Retinal pigment epithelial cell (primary cell): Measurements from ENCODE around the gene BUB3.
A peak's percentile ranks its signal among the peaks of the same experiment; 100 is the strongest.

Experiments
- DNase-seq: peaks from one replicate; pipeline ENCODE4 v3.0.0-alpha.2; 2010; ENCODE audit warnings: low read depth
- H3K4me3 ChIP-seq: 2 replicates; pipeline ENCODE4 v1.5.1; 2011; ENCODE audit warnings: mild to moderate bottlenecking, low read length, control low read depth, moderate library complexity
- CTCF ChIP-seq: conservative IDR thresholded peaks from 2 replicates; pipeline ENCODE4 v1.5.1; 2011; ENCODE audit warnings: low read depth, low read length, control low read depth, inconsistent platforms

Gene BUB3

GRCh38 chr10:123142701-123143161 is 11.5 kb upstream of the BUB3 start:
- H3K4me3 ChIP-seq: no peak overlapping the region
- no peak for DNase-seq
- TF ChIP-seq CTCF: no peak

GRCh38 chr10:123143162-123143824 is 10.9 kb upstream of the BUB3 start:
- TF ChIP-seq CTCF: no peak
- no peak for DNase-seq
- no peak overlapping the region for H3K4me3 ChIP-seq

DNA sequence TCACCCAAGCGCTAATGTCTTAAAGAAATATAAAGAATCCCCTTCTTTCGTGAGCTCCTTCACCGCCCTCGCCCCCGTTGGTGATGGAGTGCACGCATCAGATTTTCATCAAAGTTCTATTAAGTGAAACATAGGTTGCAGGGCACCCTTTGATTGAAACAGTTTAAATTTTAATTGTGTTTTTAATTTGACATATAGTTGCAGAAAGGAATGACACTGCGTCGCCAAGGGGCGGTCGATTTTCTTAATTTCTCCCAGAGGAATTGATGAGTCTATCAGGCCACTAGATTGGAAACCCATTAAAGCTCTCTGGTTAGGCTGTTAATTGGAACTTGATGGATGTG is 10.4 kb upstream of the BUB3 start:
- no peak for TF ChIP-seq CTCF
- no peak overlapping the region for H3K4me3 ChIP-seq
- DNase-seq: no peak

DNA sequence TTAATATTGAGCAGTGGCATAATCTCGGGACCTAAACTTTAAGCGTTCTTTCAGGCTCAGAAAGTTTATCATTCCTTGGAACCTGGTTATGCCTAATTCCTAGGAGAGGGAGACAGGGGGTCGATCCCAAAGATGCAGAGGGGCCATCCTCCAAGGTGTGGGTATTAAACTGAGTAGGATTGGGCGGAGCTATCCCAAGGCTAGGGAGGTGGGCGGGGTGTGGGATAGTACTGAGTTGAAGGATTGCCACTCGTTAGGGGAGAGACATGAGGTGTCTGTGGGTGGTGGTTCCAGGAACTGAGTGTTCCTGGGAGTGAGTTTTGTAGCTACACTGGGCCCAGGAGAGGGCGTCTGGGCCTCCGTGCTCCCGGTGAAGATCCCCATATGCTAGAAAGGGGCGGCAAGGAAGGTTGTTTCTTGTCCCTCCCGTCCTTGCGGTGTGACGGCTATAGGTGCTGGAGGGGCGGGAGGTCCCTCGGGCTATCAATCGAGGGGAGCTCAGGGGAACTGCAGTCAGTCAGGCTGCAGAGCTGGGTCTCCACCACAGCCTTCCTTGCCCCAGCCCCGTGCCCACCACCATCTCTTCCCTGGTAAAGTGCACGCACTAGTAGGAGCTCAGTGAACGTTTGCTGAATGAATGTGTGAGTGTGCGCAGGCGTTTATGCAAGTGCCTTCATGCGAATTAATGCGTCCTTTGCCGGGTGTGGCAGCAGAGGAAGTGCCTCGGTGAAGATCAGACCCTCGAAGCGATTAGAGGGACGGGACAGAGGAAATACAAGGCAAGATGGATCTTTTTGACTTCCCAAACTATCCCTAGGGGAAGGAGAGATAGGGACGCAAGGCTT is 9.3 kb upstream of the BUB3 start:
- peak; percentile 21 for TF ChIP-seq CTCF
- no peak for DNase-seq
- no peak overlapping the region for H3K4me3 ChIP-seq

DNA sequence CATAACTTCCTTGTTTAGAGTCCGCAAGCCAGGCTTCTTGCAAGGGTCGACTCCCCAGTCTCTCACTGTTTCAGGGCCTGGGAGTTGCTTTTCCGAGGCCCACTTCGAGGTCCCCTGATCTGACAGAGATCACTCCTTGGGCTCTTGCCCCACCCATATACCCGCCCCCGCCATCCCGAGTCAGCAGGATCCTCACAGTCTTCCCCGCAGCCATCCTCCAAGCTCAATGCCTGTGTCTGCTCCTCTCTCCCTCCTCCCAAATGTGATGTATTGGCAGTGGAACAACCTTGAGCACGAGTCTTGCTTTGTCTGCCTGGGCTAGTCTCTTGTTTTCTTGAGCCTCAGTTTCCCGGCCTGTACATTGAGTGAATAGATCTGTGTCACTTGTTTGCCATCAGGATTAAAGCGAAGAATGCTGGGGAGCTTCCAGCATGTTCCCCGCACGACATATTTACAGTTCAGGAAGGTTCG is 8.6 kb upstream of the BUB3 start:
- no peak overlapping the region for H3K4me3 ChIP-seq
- DNase-seq: no peak
- no peak for TF ChIP-seq CTCF

- TF ChIP-seq CTCF: no peak
- no peak overlapping the region for H3K4me3 ChIP-seq
- no peak for DNase-seq
Observed at GRCh38 chr10:123146013-123146893, 7.9 kb upstream of the BUB3 start.
